CD4-positive, alpha-beta T cell treated with Interleukin-1 beta for 1 hour (primary cell): ENCODE data around the gene SLC2A9.

Experiments used
- DNase-seq, 2 donors: peaks; one replicate each; pipeline ENCODE4 v3.0.0-alpha.2; 2020 to 2022

Gene SLC2A9

GRCh38 chr4:10020871-10021652, at the start of gene SLC2A9:
SLC2A9 (minus strand) TSS chr4:10021497; CDS start chr4:10021429, 68 bp downstream.
- DNase-seq = no peak

GRCh38 chr4:10069075-10069642, 47.9 kb upstream of the SLC2A9 start:
- DNase-seq = no peak

- DNase-seq = no peak
Observed at GRCh38 chr4:10066670-10067651, 45.7 kb upstream of the SLC2A9 start.

GRCh38 chr4:10066206-10066605, 44.9 kb upstream of the SLC2A9 start:
- DNase-seq = no peak

- peak in 1 of 2 donors; percentile 41 for DNase-seq
Observed at GRCh38 chr4:10063544-10064300, 42.4 kb upstream of the SLC2A9 start.

- no peak for DNase-seq
Observed at GRCh38 chr4:10061650-10062415, 40.5 kb upstream of the SLC2A9 start.

GRCh38 chr4:10058371-10058770, 37.1 kb upstream of the SLC2A9 start:
- no peak for DNase-seq

- DNase-seq = no peak
Observed at GRCh38 chr4:10057023-10057395, 35.7 kb upstream of the SLC2A9 start.

- no peak for DNase-seq
Observed at GRCh38 chr4:10056334-10057022, 35.2 kb upstream of the SLC2A9 start.

- no peak for DNase-seq
Observed at GRCh38 chr4:10055871-10056270, 34.6 kb upstream of the SLC2A9 start.

- DNase-seq = no peak
Observed at GRCh38 chr4:10054571-10055041, 33.3 kb upstream of the SLC2A9 start.

GRCh38 chr4:10053635-10054453, 32.5 kb upstream of the SLC2A9 start:
- no peak for DNase-seq

- no peak for DNase-seq
Observed at GRCh38 chr4:10051517-10052135, 30.3 kb upstream of the SLC2A9 start.

- DNase-seq = no peak
Observed at GRCh38 chr4:10050721-10051120, 29.4 kb upstream of the SLC2A9 start.

- DNase-seq = no peak
Observed at GRCh38 chr4:10050261-10050661, 29.0 kb upstream of the SLC2A9 start.

- no peak for DNase-seq
Observed at GRCh38 chr4:10048941-10049697, 27.8 kb upstream of the SLC2A9 start.

- no peak for DNase-seq
Observed at GRCh38 chr4:10047967-10048366, 26.7 kb upstream of the SLC2A9 start.

- no peak for DNase-seq
Observed at GRCh38 chr4:10046471-10046870, 25.2 kb upstream of the SLC2A9 start.

GRCh38 chr4:10045481-10045880, 24.2 kb upstream of the SLC2A9 start:
- no peak for DNase-seq
